HepG2 (cell line): ENCODE data around the gene TP73. TPM values are rescaled to one million over a fixed set of nuclear protein-coding genes. Genes with fewer than 3 reads are reported as not detected.

Experiments
- AGO1 ChIP-seq: fragments of 200-400 bp; formaldehyde crosslinking; IDR thresholded peaks from 2 replicates; pipeline ENCODE4 v1.6.1; 2017; ENCODE audit warnings: mild to moderate bottlenecking, low read depth, low read length, moderate library complexity; ENCODE audit not compliant: poor library complexity, severe bottlenecking
- CAMTA2 ChIP-seq: sonication (generic); formaldehyde crosslinking; IDR thresholded peaks from 2 replicates; pipeline ENCODE4 v1.4.0; 2020; ENCODE audit warnings: mild to moderate bottlenecking, missing genetic modification reagents, borderline replicate concordance
- E2F5 ChIP-seq: sonication (generic); formaldehyde crosslinking; conservative IDR thresholded peaks from 2 replicates; pipeline ENCODE4 v1.4.0; 2020; ENCODE audit warnings: missing genetic modification reagents
- HNF1A ChIP-seq, 2 experiments: sonication (generic) in 1 of 2; formaldehyde crosslinking in 1 of 2; IDR thresholded peaks; 2 replicates each; pipeline versions ENCODE4 v1.4.0 to v1.6.1; 2016 to 2020; ENCODE audit warnings: borderline replicate concordance in 1 of 2, low read depth in 1 of 2, mild to moderate bottlenecking in 1 of 2, missing genetic modification reagents in 1 of 2
- NR0B2 ChIP-seq: sonication (generic); formaldehyde crosslinking; IDR thresholded peaks from 2 replicates; pipeline ENCODE4 v1.4.0; 2020; ENCODE audit warnings: mild to moderate bottlenecking, missing genetic modification reagents
- SETDB1 ChIP-seq: sonication (generic); formaldehyde crosslinking; IDR thresholded peaks from 2 replicates; pipeline ENCODE4 v1.5.1; 2020; ENCODE audit warnings: missing genetic modification reagents, mild to moderate bottlenecking, borderline replicate concordance
- TEAD2 ChIP-seq: sonication (generic); formaldehyde crosslinking; IDR thresholded peaks from 2 replicates; pipeline ENCODE4 v1.9.0; 2021; ENCODE audit warnings: missing genetic modification reagents
- TFDP1 ChIP-seq: IDR thresholded peaks from 2 replicates; pipeline ENCODE4 v1.6.1; 2016; ENCODE audit warnings: missing compliant biosample characterization, missing genetic modification reagents, borderline replicate concordance
- ZBTB7B ChIP-seq: sonication (generic); formaldehyde crosslinking; IDR thresholded peaks from 2 replicates; pipeline ENCODE4 v1.4.0; 2020; ENCODE audit warnings: missing genetic modification reagents
- polyA plus RNA-seq, 8 experiments: library from polyadenylated mRNA; depleted of rRNA in 3 of 8; stranded (reverse) in 7 of 8; unstranded in 1 of 8; fragments of >200 nt; fragmentation: Illumina TruSeq in 4 of 8; extraction: Trizol in 4 of 8; gene quantifications; 2 replicates each; pipeline versions ENCODE4 v1.2.1 to v1.2.3, GENCODE V29; 2011 to 2016; ENCODE audit warnings: low read depth in 4 of 8, missing spikeins in 1 of 8, mixed read lengths in 1 of 8; ENCODE audit not compliant: insufficient read depth in 1 of 8
- total RNA-seq, 5 experiments: library from RNA; depleted of rRNA; stranded (reverse); fragments of >200 nt; fragmentation: Illumina TruSeq; extraction: Trizol; gene quantifications; 2 replicates each; pipeline ENCODE4 v1.2.3, GENCODE V29; 2016; ENCODE audit warnings: low read depth in 1 of 5

Gene TP73
- total and polyA plus RNA-seq, 2 of the 13 experiments (the other 11 are each of a cell fraction or from before 2014, with no cell fraction given) = 0.49 to 1.1 TPM

- no peak for TF ChIP-seq HNF1A (IDR thresholded peaks at IDR 0.05; ENCODE audit: low read depth)
- TF ChIP-seq HNF1A (CRISPR knock-in tag; IDR thresholded peaks at IDR 0.05; ENCODE audit: borderline replicate concordance) = no peak
- no peak for TF ChIP-seq TFDP1 (CRISPR knock-in tag)
- no peak for TF ChIP-seq AGO1
- no peak for TF ChIP-seq ZBTB7B
- no peak for TF ChIP-seq TEAD2 (CRISPR knock-in tag)
- no peak for TF ChIP-seq E2F5 (CRISPR knock-in tag)
- no peak for TF ChIP-seq CAMTA2 (CRISPR knock-in tag)
- no peak for TF ChIP-seq SETDB1 (CRISPR knock-in tag)
- no peak for TF ChIP-seq NR0B2
Measured at GRCh38 chr1:3679098-3679555, 26.8 kb downstream of the TP73 start (continued).
